Kidney (tissue), 14 donors: Measurements from ENCODE around the gene PPP1R26. TPM values are rescaled to one million over a fixed set of nuclear protein-coding genes. Genes with fewer than 3 reads are reported as not detected.

Source experiments
- DNase-seq, 5 donors: peaks; one replicate each; pipeline ENCODE4 v3.0.0-alpha.2; 2013 to 2020
- FAIRE-seq: peaks from 2 replicates; lab custom pipeline; 2012; peaks lifted over from hg19 to GRCh38; lab: Jason Lieb, UNC
- H3K27ac ChIP-seq, 2 donors: one replicate each; pipeline ENCODE4 v1.7.0; 2013; ENCODE audit warnings: low read depth in 2 of 2, low read length in 2 of 2, inconsistent platforms in 1 of 2
- H3K27me3 ChIP-seq: one replicate; pipeline ENCODE4 v1.7.1; 2013; ENCODE audit warnings: low read length, inconsistent platforms; ENCODE audit not compliant: control insufficient read depth, insufficient read depth
- H3K36me3 ChIP-seq, 3 donors: one replicate each; pipeline versions ENCODE4 v1.7.0 to v1.7.1; 2013; ENCODE audit warnings: low read length in 3 of 3, control low read depth in 1 of 3, inconsistent platforms in 1 of 3; ENCODE audit not compliant: insufficient read depth in 3 of 3, control insufficient read depth in 2 of 3
- H3K4me1 ChIP-seq, 3 donors: one replicate each; pipeline versions ENCODE4 v1.7.0 to v1.7.1; 2013; ENCODE audit warnings: low read length in 3 of 3, inconsistent platforms in 1 of 3, low read depth in 1 of 3; ENCODE audit not compliant: control insufficient read depth in 2 of 3, insufficient read depth in 2 of 3
- H3K4me3 ChIP-seq, 3 donors: one replicate each; pipeline versions ENCODE4 v1.7.0 to v1.8.1; 2013; ENCODE audit warnings: low read length in 3 of 3, control low read depth in 1 of 3, inconsistent platforms in 1 of 3
- H3K9ac ChIP-seq, 3 donors: one replicate each; pipeline versions ENCODE4 v1.7.0 to v1.7.1; 2013; ENCODE audit warnings: low read length in 3 of 3, control low read depth in 1 of 3, inconsistent platforms in 1 of 3
- H3K9me3 ChIP-seq, 3 donors: one replicate each; pipeline versions ENCODE4 v1.7.0 to v1.7.1; 2013; ENCODE audit warnings: low read length in 3 of 3, control low read depth in 1 of 3, inconsistent platforms in 1 of 3; ENCODE audit not compliant: control insufficient read depth in 2 of 3, insufficient read depth in 1 of 3
- intact Hi-C: fragments of 100-400 bp; cut with DNase I; formaldehyde crosslinking; loops from one replicate; pipeline ENCODE4 v1.11.1; 2022
- polyA plus RNA-seq: library from polyadenylated mRNA; stranded (reverse); fragments of 350-450 nt; fragmentation: Illumina TruSeq; extraction: RNeasy Lipid Tissue Mini Kit (QIAGEN cat#74804); gene quantifications from one replicate; pipeline ENCODE4 v1.2.3, GENCODE V29; 2014; ENCODE audit warnings: low read depth, low replicate concordance; ENCODE audit not compliant: insufficient read depth
- total RNA-seq: library from RNA; stranded (reverse); fragmentation: NEBNext Ultra II Directional; extraction: Animal tissue kit (Norgen Biotek cat#: 25700); gene quantifications from one replicate; pipeline ENCODE4 v1.2.1, GENCODE V29; 2021
- TF ChIP-seq, protein P1 (sequence below): IDR thresholded peaks from 3 replicates; pipeline ENCODE4 v1.5.1; 2012; ENCODE audit warnings: mild to moderate bottlenecking, moderate library complexity, borderline replicate concordance; ENCODE audit not compliant: insufficient read depth; ENCODE audit errors: extremely low read depth
- donor health status: control.
- donor health status: control.
- donor health status: control.
- donor health status: control.
- donor health status: control.
- donor health status: DM: yes; HTN: yes; CAD: no.
- donor health status: Normal renal cell carcinoma (clear cell type).

The PPP1R26 gene
- total and polyA plus RNA-seq, 2 donors from 2014 or later = 10.2 to 22.0 TPM

- no peak for FAIRE-seq
- peaks cover 0 to 16% (median 6%) of the 10 kb centered on the region in 3 donors for H3K36me3 ChIP-seq
Measured at GRCh38 chr9:135485385-135485784, 5.8 kb downstream of the PPP1R26 start.

GRCh38 chr9:135485832-135486231 is 6.2 kb downstream of the PPP1R26 start:
- no peaks in the 10 kb centered on the region for H3K27me3 ChIP-seq
- peaks cover 0 to 14% (median 0%) of the 10 kb centered on the region in 3 donors for H3K4me1 ChIP-seq
- no peak overlapping the region for H3K27ac ChIP-seq
- H3K36me3 ChIP-seq = peaks cover 0 to 16% (median 6%) of the 10 kb centered on the region in 3 donors
- FAIRE-seq (no peak), DNase-seq (no peak)
- TF ChIP-seq, protein P1, sequence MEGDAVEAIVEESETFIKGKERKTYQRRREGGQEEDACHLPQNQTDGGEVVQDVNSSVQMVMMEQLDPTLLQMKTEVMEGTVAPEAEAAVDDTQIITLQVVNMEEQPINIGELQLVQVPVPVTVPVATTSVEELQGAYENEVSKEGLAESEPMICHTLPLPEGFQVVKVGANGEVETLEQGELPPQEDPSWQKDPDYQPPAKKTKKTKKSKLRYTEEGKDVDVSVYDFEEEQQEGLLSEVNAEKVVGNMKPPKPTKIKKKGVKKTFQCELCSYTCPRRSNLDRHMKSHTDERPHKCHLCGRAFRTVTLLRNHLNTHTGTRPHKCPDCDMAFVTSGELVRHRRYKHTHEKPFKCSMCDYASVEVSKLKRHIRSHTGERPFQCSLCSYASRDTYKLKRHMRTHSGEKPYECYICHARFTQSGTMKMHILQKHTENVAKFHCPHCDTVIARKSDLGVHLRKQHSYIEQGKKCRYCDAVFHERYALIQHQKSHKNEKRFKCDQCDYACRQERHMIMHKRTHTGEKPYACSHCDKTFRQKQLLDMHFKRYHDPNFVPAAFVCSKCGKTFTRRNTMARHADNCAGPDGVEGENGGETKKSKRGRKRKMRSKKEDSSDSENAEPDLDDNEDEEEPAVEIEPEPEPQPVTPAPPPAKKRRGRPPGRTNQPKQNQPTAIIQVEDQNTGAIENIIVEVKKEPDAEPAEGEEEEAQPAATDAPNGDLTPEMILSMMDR = no peak
- intact Hi-C loops = no loop called here
- H3K9ac ChIP-seq = no peak overlapping the region
- H3K4me3 ChIP-seq = no peak overlapping the region
- H3K9me3 ChIP-seq = no peaks in the 10 kb centered on the region

More at GRCh38 chr9:135485385-135485784, 5.8 kb downstream of the PPP1R26 start:
- no peak overlapping the region for H3K4me3 ChIP-seq
- no peak overlapping the region for H3K27ac ChIP-seq
- no peaks in the 10 kb centered on the region for H3K9me3 ChIP-seq
- H3K4me1 ChIP-seq = peaks cover 0 to 17% (median 0%) of the 10 kb centered on the region in 3 donors
- TF ChIP-seq, protein P1 = no peak
- intact Hi-C loops = no loop called here
- no peaks in the 10 kb centered on the region for H3K27me3 ChIP-seq
- DNase-seq = peak in 1 of 5 donors; percentile 51
- H3K9ac ChIP-seq = no peak overlapping the region

DNA sequence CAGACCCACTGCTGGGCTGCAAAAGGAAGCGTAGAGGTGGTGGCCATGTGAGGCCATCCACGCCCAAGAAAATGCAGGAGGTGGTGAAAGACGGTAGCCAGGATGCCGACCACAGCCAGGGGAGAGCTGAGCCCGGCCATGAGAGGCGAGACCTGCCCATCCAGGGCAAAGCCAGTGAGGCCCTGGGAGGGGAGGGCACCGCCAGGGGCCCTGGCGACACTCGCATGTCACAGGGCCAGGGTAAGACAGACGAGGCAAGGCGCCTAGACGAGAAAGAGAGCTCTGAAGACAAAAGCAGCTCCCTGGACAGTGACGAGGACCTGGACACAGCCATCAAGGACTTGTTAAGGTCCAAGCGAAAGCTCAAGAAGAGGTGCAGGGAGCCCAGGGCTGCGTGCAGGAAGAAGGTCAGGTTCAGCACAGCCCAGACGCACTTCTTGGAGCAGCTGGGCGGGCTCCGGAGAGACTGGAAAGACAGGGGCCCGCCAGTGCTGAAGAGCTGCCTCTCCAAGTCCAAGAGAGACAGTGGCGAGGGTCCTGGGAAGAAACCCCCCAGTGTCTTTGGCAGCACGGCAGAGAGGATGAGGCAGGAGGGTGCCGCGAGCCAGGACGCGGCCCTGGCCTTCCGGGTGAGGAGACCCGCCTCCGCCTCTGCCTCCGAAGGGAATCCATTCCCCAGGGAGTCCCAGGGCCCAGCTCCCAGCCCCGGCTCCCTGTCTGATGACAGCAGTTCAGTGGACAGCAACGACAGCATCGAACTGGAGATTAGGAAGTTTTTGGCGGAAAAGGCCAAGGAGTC is 6.9 kb downstream of the PPP1R26 start:
- Histone ChIP-seq H3K27ac (no peak overlapping the region), H3K27me3 (no peaks in the 10 kb centered on the region), H3K9me3 (no peaks in the 10 kb centered on the region), H3K4me1 (peaks cover 0 to 12% (median 0%) of the 10 kb centered on the region in 3 donors), H3K4me3 (no peak overlapping the region), H3K36me3 (peaks cover 0 to 16% (median 6%) of the 10 kb centered on the region in 3 donors), H3K9ac (no peak overlapping the region)
- DNase-seq (peak in 1 of 5 donors; percentile 65), FAIRE-seq (no peak)
- intact Hi-C loops = no loop called here
- TF ChIP-seq, protein P1 = no peak
